Activated T-cell treated with anti-CD3 and anti-CD28 coated beads for 24 hours (primary cell): ENCODE data around the gene SLAMF7.
A peak's percentile ranks its signal among the peaks of the same experiment; 100 is the strongest.
"Not testable (repeated sequence)": the region's sequence is repeated elsewhere in the genome, so short reads cannot be mapped to it uniquely, and the experiment has no call there.

Source experiments
- DNase-seq: peaks from one replicate; pipeline ENCODE4 v3.0.0-alpha.2; 2020; ENCODE audit warnings: low read depth

Gene SLAMF7

DNA sequence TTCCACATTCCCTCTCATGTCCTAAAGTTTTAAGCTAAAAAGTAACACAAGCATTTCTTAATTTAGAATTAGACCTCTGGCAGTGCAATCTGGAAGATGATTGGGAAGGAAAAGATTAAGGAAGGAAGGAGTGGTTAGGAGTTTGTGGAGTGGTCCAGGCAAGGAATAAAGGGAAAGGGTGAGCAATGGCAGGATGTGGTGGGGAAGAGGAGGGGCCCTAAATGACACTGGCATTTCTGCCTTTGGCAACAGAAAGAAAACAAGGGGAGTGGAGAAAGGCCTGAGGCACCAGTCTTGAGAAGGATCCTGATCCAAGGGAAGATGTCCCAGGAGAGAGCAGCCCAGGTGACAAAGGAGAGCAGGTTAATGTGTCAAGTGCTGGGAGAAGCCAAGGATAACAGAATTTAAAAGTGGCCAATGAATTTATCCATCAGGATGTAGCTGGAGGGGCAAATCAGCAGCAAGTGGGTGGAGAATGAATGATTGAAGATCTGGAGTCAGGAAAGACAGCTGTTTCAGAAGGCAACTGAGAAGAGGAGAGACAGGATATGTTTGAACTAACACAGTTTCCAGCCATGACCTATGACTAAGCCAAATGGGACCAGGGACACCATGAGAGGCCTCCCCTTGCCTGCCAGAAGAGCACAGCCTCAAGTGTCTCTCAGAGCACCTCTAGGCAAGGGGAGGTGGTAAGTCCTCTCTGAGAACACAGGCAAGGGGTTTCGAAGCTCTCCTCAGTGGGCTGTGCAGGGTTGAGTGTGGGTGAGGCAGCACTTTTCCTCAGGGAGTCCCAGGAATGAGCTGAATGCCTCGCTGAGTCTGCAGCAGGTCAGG, 36.1 kb downstream of the SLAMF7 start:
- no peak for DNase-seq

DNA sequence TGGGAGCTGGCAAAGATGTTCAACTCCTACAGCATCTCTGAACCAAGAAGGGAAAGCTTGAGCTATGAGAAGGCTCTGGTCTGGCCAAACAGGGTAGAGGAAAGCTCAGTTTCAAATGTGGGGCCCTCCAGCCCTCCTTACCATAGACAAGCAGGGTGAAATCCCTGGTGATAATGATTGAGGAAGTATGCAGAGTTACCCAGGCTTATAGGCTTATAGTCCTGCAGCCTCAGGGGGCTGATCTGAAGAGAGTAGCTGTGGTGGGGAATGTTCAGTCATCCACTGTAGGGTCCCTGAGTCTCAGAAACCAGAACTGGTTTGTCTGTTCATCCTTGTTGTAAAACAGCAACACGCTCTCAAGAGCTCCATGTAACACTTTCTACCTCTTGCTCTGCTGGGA, 37.1 kb downstream of the SLAMF7 start:
- no peak for DNase-seq

- peak; percentile 44 for DNase-seq
These were observed 38.5 kb downstream of the SLAMF7 start for GRCh38 chr1:160777486-160778089.

DNA sequence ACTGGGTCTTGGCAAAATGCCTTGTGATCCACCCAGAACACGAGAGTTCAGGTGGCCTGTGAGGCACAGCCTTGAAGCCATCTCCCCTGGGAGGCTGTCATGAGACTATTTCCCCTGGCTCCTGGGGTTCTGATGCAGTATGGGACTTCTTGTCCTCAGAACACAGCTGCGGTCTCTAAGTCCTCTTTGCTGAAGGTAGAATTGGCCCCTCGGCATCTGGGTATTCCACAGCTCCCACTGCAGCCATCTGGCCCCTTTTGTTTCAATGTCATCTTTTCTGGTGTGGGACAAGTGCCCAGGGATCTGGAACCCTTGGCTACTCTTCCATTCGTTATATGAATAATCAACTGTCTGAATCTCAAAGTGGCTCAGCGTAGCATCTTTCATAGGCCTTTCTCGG, 39.9 kb downstream of the SLAMF7 start:
- DNase-seq = no peak

GRCh38 chr1:160779626-160780397, 40.8 kb downstream of the SLAMF7 start:
- DNase-seq = no peak

GRCh38 chr1:160780398-160780755, 41.3 kb downstream of the SLAMF7 start:
- no peak for DNase-seq

DNA sequence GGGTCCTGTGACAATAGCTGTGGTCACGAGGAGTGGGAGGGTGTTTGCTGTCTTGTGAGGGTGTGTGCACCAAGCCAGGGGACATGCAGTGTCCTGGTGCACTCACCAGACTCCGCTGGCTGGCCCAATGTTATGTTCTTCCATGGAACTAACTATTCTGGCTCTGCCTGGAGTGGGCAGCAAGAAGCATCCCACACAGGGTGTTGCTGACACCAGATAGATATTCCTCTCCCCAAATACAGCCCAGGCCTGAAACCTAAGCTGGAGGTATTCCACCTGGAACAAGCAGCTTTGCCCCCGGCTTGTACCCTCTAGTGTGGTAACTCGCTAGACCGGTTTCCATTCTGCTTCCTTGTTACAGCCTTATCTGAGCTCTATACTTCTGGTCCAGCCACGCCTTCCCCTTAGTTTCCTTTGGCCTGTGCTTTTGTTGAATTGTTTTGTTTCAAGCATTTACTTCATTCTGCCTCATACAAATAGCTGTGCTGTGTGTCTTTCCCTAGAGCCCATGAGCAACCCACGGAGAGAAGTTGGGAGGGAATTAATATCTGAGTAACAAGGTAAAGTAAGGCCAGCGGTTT, 42.2 kb downstream of the SLAMF7 start:
- DNase-seq = no peak

DNA sequence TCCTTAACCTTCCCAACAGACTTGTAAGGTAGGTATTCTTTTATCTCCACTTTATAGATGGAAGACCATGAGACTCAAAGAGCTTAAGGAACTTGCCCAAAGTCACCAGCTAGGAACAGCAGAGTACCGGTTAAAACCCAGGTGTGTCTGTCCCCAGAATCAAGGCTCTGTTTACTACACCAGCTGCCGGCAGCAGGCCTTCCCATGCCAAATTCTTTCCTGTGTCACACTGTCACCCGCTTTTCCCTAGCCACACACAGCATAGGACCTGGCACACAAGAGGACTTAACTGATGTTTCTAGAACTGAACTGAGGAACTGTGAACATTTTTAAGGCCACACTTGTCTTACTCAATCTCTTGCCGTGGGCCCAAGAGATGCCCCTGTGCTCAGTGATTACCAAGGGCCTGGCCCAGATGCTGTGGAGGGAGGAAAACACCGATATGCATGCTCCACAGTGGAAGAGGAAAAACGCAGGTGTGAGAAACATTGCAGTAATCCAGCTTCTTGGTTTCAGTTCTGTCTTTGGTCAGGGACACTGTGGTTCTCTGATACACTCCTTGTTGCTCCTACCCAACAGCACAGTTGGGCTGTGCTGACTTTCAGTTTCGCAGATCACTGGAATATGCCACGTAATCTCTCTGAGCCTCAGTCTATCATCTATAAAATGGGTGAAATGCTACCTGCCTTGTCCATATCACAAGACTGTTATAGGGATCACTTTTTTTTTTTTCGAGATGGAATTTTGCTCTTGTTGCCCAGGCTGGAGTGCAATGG, 43.1 kb downstream of the SLAMF7 start:
- DNase-seq = no peak

DNA sequence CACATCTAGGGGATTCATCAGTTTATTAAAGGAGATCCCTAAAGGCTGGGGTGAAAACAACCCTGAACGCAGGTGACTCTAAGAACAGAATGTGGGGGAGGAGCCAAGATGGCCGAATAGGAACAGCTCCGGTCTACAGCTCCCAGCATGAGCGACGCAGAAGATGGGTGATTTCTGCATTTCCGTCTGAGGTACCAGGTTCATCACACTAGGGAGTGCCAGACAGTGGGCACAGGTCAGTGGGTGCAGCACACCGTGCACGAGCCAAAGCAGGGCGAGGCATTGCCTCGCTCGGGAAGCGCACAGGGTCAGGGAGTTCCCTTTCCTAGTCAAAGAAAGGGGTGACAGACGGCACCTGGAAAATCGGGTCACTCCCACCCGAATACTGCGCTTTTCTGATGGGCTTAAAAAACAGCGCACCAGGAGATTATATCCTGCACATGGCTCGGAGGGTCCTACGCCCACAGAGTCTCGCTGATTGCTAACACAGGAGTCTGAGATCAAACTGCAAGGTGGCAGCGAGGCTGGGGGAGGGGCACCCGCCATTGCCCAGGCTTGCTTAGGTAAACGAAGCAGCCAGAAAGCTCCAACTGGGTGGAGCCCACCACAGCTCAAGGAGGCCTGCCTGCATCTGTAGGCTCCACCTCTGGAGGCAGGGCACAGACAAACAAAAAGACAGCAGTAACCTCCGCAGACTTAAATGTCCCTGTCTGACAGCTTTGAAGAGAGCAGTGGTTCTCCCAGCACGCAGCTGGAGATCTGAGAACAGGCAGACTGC, 44.1 kb downstream of the SLAMF7 start:
- DNase-seq = not testable (repeated sequence)

GRCh38 chr1:160789051-160789701, 50.1 kb downstream of the SLAMF7 start:
- DNase-seq = no peak

- no peak for DNase-seq
These were observed 50.9 kb downstream of the SLAMF7 start for GRCh38 chr1:160789702-160790611.

GRCh38 chr1:160794376-160794775, 55.3 kb downstream of the SLAMF7 start:
- DNase-seq = no peak

DNA sequence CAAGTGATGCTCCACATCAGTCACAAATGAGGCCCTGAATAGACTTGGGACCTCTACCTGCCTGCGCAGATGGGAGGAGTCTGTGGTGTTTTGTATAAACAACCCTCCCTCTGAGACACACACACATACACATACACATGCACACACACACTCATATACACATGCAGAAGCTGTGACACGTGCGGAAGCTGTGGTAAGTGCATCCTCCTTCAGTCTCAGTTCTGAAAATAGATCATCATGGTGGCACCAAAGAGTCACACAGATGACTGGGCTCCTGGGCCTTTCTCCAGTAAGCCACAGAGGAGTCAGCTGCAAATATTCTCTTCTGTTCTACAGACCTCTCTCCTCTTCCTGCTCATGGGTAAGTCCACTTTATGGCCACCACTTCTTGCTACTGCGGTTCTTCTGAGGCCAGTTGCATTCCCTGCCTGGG, 56.9 kb downstream of the SLAMF7 start, which contains the start of gene LY9:
Gene LY9, plus strand, starts transcription at position 224 of the 433 bp plus-strand sequence. Its CDS starts 14 bp downstream, at position 238.
- DNase-seq = peak; percentile 74

- no peak for DNase-seq
These were observed 58.2 kb downstream of the SLAMF7 start for GRCh38 chr1:160797271-160797709.

- peak; percentile 46 for DNase-seq
These were observed 58.8 kb downstream of the SLAMF7 start for GRCh38 chr1:160797861-160798273.

DNA sequence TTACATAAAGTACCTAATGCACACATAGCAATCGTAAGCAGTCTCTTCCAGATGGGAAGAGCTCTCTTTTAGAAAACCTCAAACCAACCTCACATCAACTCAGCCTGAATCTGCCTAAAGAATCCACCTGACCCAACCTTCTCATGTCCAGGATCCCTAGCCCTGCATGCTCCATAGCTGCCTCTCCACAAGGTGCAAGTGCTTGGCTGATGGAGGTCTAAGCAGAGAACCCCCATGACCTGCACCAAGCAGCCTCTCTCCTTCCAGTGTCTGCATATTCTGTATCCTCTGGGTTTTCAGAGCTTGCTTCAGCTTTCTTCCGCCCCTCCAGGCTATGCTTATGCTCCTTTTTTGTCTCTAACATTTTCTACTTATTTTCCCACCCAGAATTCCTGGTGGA, 59.4 kb downstream of the SLAMF7 start:
- no peak for DNase-seq

GRCh38 chr1:160799641-160800040, 60.6 kb downstream of the SLAMF7 start:
- DNase-seq = no peak

DNA sequence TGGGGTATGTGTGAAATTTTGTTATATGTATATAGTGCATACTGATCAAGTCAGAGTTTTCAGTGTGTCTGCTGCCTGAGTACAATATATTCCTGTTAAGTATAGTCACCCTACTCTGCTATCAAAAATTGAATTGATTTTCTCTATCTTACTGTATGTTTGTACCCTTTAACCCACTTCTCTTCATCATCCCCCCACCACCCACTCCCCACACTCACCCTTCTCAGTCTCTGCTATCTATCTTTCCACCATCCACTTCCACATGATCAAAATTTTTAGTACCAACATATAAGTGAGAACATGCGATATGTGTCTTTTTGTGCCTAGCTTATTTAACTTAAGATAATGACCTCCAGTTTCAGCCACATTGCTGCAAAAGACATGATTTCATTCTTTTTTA, 61.1 kb downstream of the SLAMF7 start:
- DNase-seq = no peak
